ENCODE results near the gene LDLRAD3.

Gene LDLRAD3

GRCh38 chr11:35954205-35954604 lies 10.3 kb downstream of the LDLRAD3 start:
- TF ChIP-seq EZH2phosphoT487 (IDR thresholded peaks at IDR 0.05; ENCODE audit: borderline replicate concordance, low read length) (no peak), CTCF (IDR thresholded peaks at IDR 0.05; ENCODE audit: low read depth, low read length, poor library complexity, severe bottlenecking) (no peak)
- no peak overlapping the region for H3K27ac ChIP-seq (ENCODE audit: low read depth, low read length)
- no peak overlapping the region for H3K4me3 ChIP-seq (ENCODE audit: low read length)
- no peaks in the 10 kb centered on the region for H3K27me3 ChIP-seq (ENCODE audit: control insufficient read depth, low read length)
- no peaks in the 10 kb centered on the region for H3K9me3 ChIP-seq (ENCODE audit: control insufficient read depth, insufficient read depth, low read length)
- H3F3A ChIP-seq (ENCODE audit: control insufficient read depth, insufficient read depth): no peaks in the 10 kb centered on the region
- no peak overlapping the region for H3K4me2 ChIP-seq (ENCODE audit: low read length)
- H3K9me2 ChIP-seq (replicated peaks; ENCODE audit: control insufficient read depth, low read length): no peaks in the 10 kb centered on the region
- no peaks in the 10 kb centered on the region for H3K79me2 ChIP-seq (ENCODE audit: control insufficient read depth, low read length)
- no peaks in the 10 kb centered on the region for H4K20me1 ChIP-seq (ENCODE audit: control insufficient read depth, insufficient read depth, low read depth, low read length)
- no peaks in the 10 kb centered on the region for H3K36me3 ChIP-seq (ENCODE audit: control insufficient read depth, low read length)
- no peaks in the 10 kb centered on the region for H3K4me1 ChIP-seq (ENCODE audit: control insufficient read depth, low read length)

- Histone ChIP-seq H3K9me3 (ENCODE audit: control insufficient read depth, insufficient read depth, low read length) (no peaks in the 10 kb centered on the region), H3K4me1 (ENCODE audit: control insufficient read depth, low read length) (no peaks in the 10 kb centered on the region), H3K36me3 (ENCODE audit: control insufficient read depth, low read length) (no peaks in the 10 kb centered on the region), H4K20me1 (ENCODE audit: control insufficient read depth, insufficient read depth, low read depth, low read length) (no peaks in the 10 kb centered on the region), H3K4me3 (ENCODE audit: low read length) (no peak overlapping the region), H3K9me2 (replicated peaks; ENCODE audit: control insufficient read depth, low read length) (no peaks in the 10 kb centered on the region), H3K4me2 (ENCODE audit: low read length) (no peak overlapping the region), H3K27ac (ENCODE audit: low read depth, low read length) (no peak overlapping the region), H3F3A (ENCODE audit: control insufficient read depth, insufficient read depth) (no peaks in the 10 kb centered on the region), H3K79me2 (ENCODE audit: control insufficient read depth, low read length) (no peaks in the 10 kb centered on the region), H3K27me3 (ENCODE audit: control insufficient read depth, low read length) (no peaks in the 10 kb centered on the region)
- TF ChIP-seq CTCF (IDR thresholded peaks at IDR 0.05; ENCODE audit: low read depth, low read length, poor library complexity, severe bottlenecking): no peak
- no peak for TF ChIP-seq EZH2phosphoT487 (IDR thresholded peaks at IDR 0.05; ENCODE audit: borderline replicate concordance, low read length)
These were observed 11.8 kb downstream of the LDLRAD3 start for GRCh38 chr11:35955636-35956035.

GRCh38 chr11:35962369-35963138 lies 18.7 kb downstream of the LDLRAD3 start:
- H4K20me1 ChIP-seq (ENCODE audit: control insufficient read depth, insufficient read depth, low read depth, low read length): no peaks in the 10 kb centered on the region
- no peaks in the 10 kb centered on the region for H3K9me2 ChIP-seq (replicated peaks; ENCODE audit: control insufficient read depth, low read length)
- H3K27me3 ChIP-seq (ENCODE audit: control insufficient read depth, low read length): no peaks in the 10 kb centered on the region
- H3K4me3 ChIP-seq (ENCODE audit: low read length): no peak overlapping the region
- no peaks in the 10 kb centered on the region for H3K9me3 ChIP-seq (ENCODE audit: control insufficient read depth, insufficient read depth, low read length)
- H3K36me3 ChIP-seq (ENCODE audit: control insufficient read depth, low read length): no peaks in the 10 kb centered on the region
- TF ChIP-seq EZH2phosphoT487 (IDR thresholded peaks at IDR 0.05; ENCODE audit: borderline replicate concordance, low read length): no peak
- no peak overlapping the region for H3K4me2 ChIP-seq (ENCODE audit: low read length)
- H3F3A ChIP-seq (ENCODE audit: control insufficient read depth, insufficient read depth): no peaks in the 10 kb centered on the region
- H3K27ac ChIP-seq (ENCODE audit: low read depth, low read length): no peak overlapping the region
- H3K4me1 ChIP-seq (ENCODE audit: control insufficient read depth, low read length): no peaks in the 10 kb centered on the region
- no peaks in the 10 kb centered on the region for H3K79me2 ChIP-seq (ENCODE audit: control insufficient read depth, low read length)

- TF ChIP-seq CTCF (IDR thresholded peaks at IDR 0.05; ENCODE audit: low read depth, low read length, poor library complexity, severe bottlenecking) (no peak), EZH2phosphoT487 (IDR thresholded peaks at IDR 0.05; ENCODE audit: borderline replicate concordance, low read length) (no peak)
- no peaks in the 10 kb centered on the region for H3K79me2 ChIP-seq (ENCODE audit: control insufficient read depth, low read length)
- no peaks in the 10 kb centered on the region for H4K20me1 ChIP-seq (ENCODE audit: control insufficient read depth, insufficient read depth, low read depth, low read length)
- H3F3A ChIP-seq (ENCODE audit: control insufficient read depth, insufficient read depth): no peaks in the 10 kb centered on the region
- no peaks in the 10 kb centered on the region for H3K9me2 ChIP-seq (replicated peaks; ENCODE audit: control insufficient read depth, low read length)
- no peaks in the 10 kb centered on the region for H3K4me1 ChIP-seq (ENCODE audit: control insufficient read depth, low read length)
- H3K4me2 ChIP-seq (ENCODE audit: low read length): no peak overlapping the region
- no peak overlapping the region for H3K4me3 ChIP-seq (ENCODE audit: low read length)
- H3K9me3 ChIP-seq (ENCODE audit: control insufficient read depth, insufficient read depth, low read length): no peaks in the 10 kb centered on the region
- no peaks in the 10 kb centered on the region for H3K36me3 ChIP-seq (ENCODE audit: control insufficient read depth, low read length)
- no peaks in the 10 kb centered on the region for H3K27me3 ChIP-seq (ENCODE audit: control insufficient read depth, low read length)
- no peak overlapping the region for H3K27ac ChIP-seq (ENCODE audit: low read depth, low read length)
These were observed 20.0 kb downstream of the LDLRAD3 start for GRCh38 chr11:35963911-35964310.

Measured in DOHH2 (cell line).